ENCODE results near the gene MATN4. TPM values are rescaled to one million over a fixed set of nuclear protein-coding genes. Genes with fewer than 3 reads are reported as not detected.
A peak's percentile ranks its signal among the peaks of the same experiment; 100 is the strongest.

The MATN4 gene
- total RNA-seq, 1 experiment from 2014 or later, result 1.9 TPM

- TF ChIP-seq ZBTB43 (CRISPR knock-in tag; IDR thresholded peaks at IDR 0.05), result peak; percentile 84
- TF ChIP-seq CTCF (IDR thresholded peaks at IDR 0.05), result peak; percentile 95
- no peak for TF ChIP-seq ZNF532 (CRISPR knock-in tag; IDR thresholded peaks at IDR 0.05; ENCODE audit: borderline replicate concordance)
- TF ChIP-seq MXD4 (CRISPR knock-in tag; IDR thresholded peaks at IDR 0.05; ENCODE audit: borderline replicate concordance), result no peak
- TF ChIP-seq GTF2I (CRISPR knock-in tag; conservative IDR thresholded peaks at IDR 0.05), result no peak
- TF ChIP-seq KAT7 (CRISPR knock-in tag; IDR thresholded peaks at IDR 0.05; ENCODE audit: borderline replicate concordance), result peak; percentile 94; the same call in 1 of the 2 replicates
- TF ChIP-seq ZNF512 (CRISPR knock-in tag; IDR thresholded peaks at IDR 0.05; ENCODE audit: borderline replicate concordance), result no peak
- no peak for TF ChIP-seq CDX4 (CRISPR knock-in tag; IDR thresholded peaks at IDR 0.05; ENCODE audit: borderline replicate concordance)
- TF ChIP-seq MYBL2 (CRISPR knock-in tag; IDR thresholded peaks at IDR 0.05), result peak; percentile 33; the same call in 1 of the 2 replicates
- 0 out of 2 replicates have a peak, but pooled peaks have one; percentile 8 for TF ChIP-seq ZNF121 (CRISPR knock-in tag; IDR thresholded peaks at IDR 0.05)
- peak; percentile 92 for TF ChIP-seq RELA (CRISPR knock-in tag; IDR thresholded peaks at IDR 0.05; ENCODE audit: borderline replicate concordance)
These were observed 14.8 kb downstream of the MATN4 start (continued) for GRCh38 chr20:45293041-45294002.

GRCh38 chr20:45292343-45292742 lies 15.8 kb downstream of the MATN4 start:
- DNase-seq (ENCODE audit: low spot score), result no peak
- H3K36me3 Mint-ChIP-seq, result peaks cover 15% of the 10 kb centered on the region
- H3K27me3 Mint-ChIP-seq (ENCODE audit: low read depth), result peaks cover 66% of the 10 kb centered on the region
- H3K9me3 Mint-ChIP-seq, result peaks cover 13% of the 10 kb centered on the region
- no peak overlapping the region for H3K27ac Mint-ChIP-seq
- peak overlapping the region; percentile 71 for H3K4me3 Mint-ChIP-seq
- ATAC-seq, result no peak
- CTCF ChIA-PET, result interaction anchor here (1.1 to 6.1 kb wide), 18 partner anchors 11 to 220 kb away, joined by 3 to 154 read pairs (median 22); partner anchors contain the start of genes MATN4 and RBPJL
- POLR2A ChIA-PET, result interaction anchor here (0.6 kb wide), 1 partner anchor 280 kb away, joined by 4 read pairs; no protein-coding TSS in a partner anchor
- peaks cover 7% of the 10 kb centered on the region; the same call in 1 of the 2 replicates for H3K4me1 Mint-ChIP-seq
- TF ChIP-seq ZSCAN18 (CRISPR knock-in tag; IDR thresholded peaks at IDR 0.05) (no peak), FOXJ3 (CRISPR knock-in tag; IDR thresholded peaks at IDR 0.05; ENCODE audit: borderline replicate concordance) (no peak), ZNF138 (CRISPR knock-in tag; conservative IDR thresholded peaks at IDR 0.05) (no peak), ZNF416 (CRISPR knock-in tag; IDR thresholded peaks at IDR 0.05) (no peak), CDX4 (CRISPR knock-in tag; IDR thresholded peaks at IDR 0.05; ENCODE audit: borderline replicate concordance) (no peak), NR3C1 (CRISPR knock-in tag; conservative IDR thresholded peaks at IDR 0.05; ENCODE audit: low read depth) (no peak), ZNF317 (CRISPR knock-in tag; IDR thresholded peaks at IDR 0.05; ENCODE audit: borderline replicate concordance, low read depth) (no peak)

Measured in WTC11 (cell line).